SHP77 (cell line): ENCODE data around the gene MYO18A.

Experiments
- DNase-seq, 2 experiments: peaks; one replicate each; lab custom pipeline; 2025; lab: John Stamatoyannopoulos, UW

Gene MYO18A

GRCh38 chr17:29031488-29031887, 148.7 kb downstream of the MYO18A start:
- DNase-seq: no peak

- no peak for DNase-seq
These were observed 155.8 kb downstream of the MYO18A start for GRCh38 chr17:29024316-29024952.

GRCh38 chr17:29022074-29022473, 158.1 kb downstream of the MYO18A start:
- no peak for DNase-seq

- DNase-seq: no peak
These were observed 159.0 kb downstream of the MYO18A start for GRCh38 chr17:29021226-29021625.
